ENCODE data around the gene COPS3.

GRCh38 chr17:17225901-17226300, 55.1 kb downstream of the COPS3 start:
- TF ChIP-seq CTCF (IDR thresholded peaks at IDR 0.05) (no peak), POLR2A (IDR thresholded peaks at IDR 0.05) (no peak)
